Activated T-cell treated with anti-CD3 and anti-CD28 coated beads, Interleukin-2, amount 50 U/mL, for 1 hour (primary cell): Measurements from ENCODE around the gene ARL3.
A peak's percentile ranks its signal among the peaks of the same experiment; 100 is the strongest.
"Not testable (repeated sequence)": the region's sequence is repeated elsewhere in the genome, so short reads cannot be mapped to it uniquely, and the experiment has no call there.

Source experiments
- DNase-seq: peaks from one replicate; pipeline ENCODE4 v3.0.0-alpha.2; 2020

ARL3 gene, protein sequence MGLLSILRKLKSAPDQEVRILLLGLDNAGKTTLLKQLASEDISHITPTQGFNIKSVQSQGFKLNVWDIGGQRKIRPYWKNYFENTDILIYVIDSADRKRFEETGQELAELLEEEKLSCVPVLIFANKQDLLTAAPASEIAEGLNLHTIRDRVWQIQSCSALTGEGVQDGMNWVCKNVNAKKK

DNA sequence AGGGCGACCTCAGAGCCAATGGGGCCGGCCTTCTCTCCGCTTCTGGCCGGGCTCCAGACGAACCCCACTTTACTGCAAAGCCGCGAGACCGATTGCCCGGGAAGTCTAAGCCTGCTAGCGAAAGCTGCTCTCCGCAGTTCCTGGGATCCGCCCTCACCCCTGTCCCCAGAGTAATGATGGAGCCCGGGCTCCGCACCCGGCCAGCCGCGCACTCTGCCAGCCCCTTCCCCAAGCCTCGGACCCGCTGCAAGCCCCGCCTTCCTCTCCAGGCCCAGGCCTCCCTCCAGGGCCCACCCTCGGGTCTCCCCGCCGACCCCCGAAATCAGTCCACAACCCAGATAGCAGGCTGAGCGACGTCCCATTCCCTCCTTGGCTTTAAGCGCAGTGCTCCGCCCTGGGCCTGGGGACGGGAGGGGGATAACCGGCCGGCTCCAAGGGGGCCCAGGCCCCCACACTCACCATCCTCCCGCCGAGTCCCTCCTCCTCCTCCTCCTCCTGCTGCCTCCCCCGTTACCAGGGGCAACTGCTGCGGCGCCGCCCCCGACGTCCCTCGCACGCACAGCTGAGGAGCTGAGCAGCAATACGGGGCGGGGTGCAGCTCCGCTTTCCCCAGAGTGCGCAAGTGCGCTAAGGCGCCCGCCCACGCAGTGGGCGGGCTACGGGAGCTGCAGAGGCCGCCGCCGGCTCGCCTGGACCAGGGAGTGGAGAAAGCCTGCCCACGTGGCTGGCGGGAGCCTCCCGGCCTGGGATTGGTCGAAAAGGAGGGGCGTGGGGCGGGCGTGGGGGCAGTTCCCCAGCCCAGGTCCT is at the start of gene ARL3:
ARL3 (minus strand) TSS at position 584 of the 807 bp plus-strand sequence; CDS start at position 462, 122 bp downstream.
- DNase-seq: peak; percentile 94

DNA sequence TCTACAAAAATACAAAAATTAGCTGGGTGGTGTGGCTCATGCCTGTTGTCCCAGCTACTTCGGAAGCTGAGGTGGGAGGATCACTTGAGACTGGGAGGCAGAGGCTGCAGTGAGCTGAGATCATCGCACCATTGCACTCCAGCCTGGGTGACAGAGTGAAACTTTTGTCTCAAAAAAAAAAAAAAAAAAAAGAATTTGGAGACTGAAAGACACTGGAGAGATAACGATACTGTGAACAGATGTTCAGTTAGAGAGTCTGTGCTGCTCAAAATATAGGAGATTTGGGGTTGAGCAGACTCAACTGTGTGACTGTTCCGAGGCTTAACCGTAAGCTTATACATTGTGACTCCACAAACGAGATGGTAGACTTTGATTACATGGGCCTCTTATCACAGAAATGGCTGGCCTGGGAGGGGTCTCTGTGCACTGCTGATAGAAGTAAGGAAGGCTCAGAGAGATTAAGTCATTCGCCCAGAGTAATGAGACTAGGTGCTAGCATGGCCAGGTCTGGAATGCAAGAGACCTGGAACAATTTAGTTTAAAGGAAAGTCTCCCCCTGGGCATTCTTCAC is 48.9 kb upstream of the ARL3 start:
- DNase-seq: no peak

DNA sequence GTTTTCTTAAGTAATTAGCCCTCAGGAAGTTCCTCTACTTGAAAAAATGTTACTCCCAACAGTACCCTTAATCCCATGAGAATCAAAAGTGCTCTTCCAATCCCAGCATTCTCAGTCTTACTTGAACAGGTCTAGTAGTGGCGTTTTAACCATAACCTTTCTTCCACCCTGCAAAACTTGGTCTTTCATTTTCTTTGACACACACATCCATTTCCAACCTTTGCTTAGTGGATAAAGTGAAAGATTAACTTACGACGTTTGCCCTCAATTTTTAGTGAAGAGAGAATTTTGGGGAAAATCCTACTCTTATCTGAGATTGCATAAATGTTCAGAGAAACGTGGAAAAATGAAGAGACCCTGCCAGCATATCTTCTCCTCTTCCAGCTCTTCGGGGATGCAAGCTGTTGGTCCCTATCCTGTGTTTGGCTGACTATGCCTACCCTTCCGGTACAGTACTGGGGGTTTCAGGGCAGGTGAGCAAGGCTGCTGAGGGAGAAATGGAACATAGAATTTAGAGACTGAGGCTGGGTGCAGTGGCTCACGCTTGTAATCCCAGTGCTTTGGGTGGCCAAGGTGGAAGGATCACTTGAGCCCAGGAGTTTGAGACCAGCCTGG is 48.3 kb upstream of the ARL3 start:
- no peak for DNase-seq

DNA sequence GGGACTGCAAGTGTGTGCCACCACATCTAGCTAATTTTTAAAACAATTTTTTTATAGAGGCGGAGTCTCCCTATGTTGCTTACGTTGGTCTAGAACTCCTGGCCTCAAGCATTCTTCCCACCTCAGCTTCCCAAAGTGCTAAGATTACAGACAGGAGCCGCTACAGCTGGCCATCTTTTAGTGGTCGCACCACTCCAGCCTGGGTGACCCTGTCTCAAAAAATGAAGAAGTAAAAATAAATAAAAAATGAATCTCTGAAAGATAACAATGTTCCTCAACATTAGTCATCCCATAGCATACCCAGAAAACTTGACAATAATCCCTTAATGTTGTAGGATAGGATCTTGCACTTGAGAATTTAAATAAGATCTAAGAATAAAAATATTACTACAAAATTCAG is 47.8 kb upstream of the ARL3 start:
- DNase-seq: no peak

DNA sequence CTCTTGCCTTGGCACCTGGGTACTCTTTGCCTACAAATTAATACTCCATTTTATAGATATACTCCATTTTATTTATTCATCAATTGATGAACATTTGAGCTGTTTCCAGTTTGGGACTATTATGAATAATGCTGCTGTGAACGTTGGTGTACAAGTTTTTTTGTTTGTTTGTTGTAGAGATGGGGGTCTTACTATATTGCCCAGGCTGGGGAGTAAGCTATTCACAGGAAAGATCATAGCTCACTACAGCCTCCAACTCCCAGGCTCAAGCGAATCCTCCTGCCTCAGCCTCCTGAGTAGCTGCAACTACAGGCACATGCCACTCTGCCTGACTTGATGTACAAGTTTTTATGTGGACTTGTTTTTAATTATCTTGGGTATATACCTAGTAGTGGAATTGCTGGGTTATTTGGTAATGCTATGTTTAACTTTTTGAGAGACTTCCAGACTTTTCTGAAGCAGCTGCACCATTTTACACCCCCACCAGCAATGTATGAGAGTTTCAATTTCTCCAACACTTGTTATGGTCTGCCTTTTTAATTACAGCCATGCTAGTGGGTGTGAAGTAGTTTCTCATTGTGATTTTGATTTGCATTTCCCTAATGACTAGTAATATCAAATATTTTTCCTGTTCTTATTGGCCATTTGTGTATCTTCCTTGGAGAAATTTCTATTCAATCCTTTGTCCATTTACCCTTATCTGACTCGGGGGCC is 45.5 kb upstream of the ARL3 start:
- no peak for DNase-seq

DNA sequence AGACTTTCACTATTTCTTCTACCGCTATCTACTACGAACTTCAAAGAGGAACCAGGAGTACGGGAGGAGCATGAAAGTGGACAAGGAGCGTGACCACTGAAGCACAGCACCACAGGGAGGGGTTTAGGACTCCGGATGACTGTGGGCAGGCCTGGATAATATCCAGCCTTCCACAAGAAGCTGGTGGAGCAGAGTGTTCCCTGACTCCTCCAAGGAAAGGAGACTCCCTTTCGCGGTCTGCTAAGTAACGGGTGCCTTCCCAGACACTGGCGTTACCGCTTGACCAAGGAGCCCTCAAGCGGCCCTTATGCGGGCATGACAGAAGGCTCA is 44.7 kb upstream of the ARL3 start:
- not testable (repeated sequence) for DNase-seq

DNA sequence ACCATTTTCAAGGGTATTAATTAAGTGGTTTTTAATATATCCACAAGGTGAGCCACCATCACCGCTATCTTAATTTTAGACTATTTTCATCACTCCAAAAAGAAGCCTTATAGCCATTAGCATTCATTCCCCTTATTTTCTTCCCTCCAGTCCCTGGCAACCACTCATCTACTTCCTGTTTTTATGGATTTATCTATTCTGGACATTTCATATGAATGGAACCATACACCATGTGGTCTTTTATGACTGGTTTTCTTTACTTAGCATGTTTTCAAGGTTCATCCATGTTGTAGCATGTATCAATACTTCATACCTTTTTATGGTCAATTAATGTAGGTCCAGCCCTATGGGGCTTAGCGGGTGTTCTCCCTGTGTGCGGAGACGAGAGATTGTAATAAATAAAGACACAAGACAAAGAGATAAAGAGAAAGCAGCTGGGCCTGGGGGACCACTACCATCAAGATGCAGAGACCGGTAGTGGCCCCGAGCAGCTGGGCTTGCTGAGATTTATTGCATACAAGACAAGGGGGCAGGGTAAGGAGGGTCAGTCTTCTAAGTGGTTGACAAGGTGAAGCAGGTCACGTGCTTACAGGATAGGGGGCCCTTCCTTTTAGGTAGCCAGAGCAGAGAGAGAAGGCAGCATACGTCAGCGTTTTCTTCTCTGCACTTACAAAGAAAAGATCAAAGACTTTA is 44.2 kb upstream of the ARL3 start:
- DNase-seq: no peak

DNA sequence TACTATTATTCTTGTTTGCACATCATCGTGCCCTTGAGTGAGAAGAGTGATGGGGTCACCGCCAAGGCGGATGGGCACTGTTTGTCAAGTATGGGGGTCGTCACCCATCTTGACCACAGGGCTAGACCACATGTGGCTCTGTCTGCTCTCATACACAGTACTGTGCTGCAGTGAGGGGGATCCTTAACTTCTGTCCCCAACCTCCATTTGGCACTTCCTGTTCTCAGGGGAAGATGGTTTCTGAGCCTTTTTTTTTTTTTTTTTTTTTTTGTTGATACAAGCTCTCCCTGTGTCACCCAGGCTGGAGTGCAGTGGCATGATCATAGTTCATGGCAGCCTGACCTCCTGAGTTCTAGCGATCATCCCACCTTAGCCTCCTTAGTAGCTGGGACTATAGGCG is 43.1 kb upstream of the ARL3 start:
- DNase-seq: no peak

DNA sequence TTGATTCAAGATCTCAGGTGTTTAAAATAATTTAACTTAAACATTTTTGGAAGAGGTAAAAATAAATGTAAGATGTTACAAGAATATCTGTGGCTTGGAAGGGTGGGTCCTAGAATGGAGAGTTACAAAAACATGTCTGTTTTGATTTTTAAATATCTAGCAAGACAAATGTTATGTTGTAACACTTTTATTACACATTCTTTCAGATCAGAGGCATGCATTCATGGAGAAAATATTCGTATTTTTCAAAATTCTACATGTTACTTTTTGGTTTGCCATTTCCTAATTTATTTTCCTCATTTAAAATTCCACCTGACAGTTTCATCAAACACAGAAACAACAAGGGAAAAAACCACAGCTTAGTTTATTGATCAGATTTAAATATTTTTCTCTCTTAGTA is 39.5 kb upstream of the ARL3 start:
- no peak for DNase-seq

DNA sequence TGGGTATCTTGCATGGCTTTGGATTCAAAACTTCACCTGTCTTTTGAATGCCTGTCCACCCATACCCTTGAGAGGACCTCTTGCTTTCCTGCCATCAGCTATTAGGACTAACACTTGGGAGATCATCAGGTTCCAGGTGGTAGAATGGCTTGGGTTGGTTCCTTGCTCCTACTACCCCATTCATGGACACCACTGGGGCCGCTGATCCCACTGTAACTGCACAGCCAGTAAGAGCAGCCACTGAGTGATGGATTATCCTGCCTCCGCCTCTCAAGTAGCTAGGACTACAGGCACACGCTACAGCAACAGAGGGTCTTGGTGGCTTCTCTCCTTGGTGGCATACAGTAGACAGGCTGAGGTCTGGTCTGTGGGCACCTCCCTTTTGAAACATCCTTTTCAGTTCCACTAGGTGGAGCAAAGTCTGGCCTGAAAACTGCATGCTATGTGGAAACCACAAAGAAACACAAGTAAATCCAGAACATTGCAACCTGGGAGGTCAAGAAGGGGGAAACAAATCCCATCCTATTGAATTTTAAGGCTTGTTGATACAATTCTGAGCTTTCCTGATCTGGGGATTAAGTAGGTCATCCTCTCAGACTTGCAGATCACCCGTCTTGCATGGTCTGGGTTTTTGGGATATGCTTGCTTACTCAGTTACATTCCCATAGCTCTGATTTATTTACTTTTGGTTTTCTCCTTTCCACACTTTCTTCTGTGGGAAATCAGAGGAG is 38.9 kb upstream of the ARL3 start:
- no peak for DNase-seq

DNA sequence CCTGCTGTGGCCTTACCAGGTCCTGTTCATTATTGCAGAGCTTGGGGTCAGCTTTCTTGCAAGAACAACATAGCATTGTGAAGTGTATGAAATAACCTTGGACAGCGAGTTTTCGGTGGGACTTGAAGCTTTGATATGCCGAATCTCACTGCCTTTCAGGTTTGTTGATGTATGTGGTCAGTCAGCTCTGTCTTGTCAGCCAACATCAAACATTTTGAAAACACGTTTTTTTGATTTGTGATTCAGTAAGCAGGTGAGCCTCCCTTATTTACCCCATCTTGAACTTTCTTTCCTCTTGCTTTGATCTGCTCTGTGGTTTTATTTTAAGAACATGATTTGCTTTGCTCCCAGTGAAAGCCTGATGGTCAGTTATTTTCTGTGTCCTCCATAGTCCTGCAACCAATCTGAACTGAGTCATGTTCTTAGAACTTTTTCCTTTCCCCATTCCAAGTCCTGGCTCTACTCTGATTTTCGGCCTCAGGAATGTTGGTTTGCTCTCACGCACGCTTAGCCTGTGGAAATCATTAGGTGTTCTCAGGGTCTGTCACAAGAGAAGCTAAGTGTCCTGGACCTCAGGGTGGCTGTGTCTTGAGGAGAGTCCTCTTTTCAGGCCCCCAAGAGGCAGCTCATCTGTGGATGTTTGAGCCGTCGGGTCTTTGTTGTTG is 38.2 kb upstream of the ARL3 start:
- no peak for DNase-seq

DNA sequence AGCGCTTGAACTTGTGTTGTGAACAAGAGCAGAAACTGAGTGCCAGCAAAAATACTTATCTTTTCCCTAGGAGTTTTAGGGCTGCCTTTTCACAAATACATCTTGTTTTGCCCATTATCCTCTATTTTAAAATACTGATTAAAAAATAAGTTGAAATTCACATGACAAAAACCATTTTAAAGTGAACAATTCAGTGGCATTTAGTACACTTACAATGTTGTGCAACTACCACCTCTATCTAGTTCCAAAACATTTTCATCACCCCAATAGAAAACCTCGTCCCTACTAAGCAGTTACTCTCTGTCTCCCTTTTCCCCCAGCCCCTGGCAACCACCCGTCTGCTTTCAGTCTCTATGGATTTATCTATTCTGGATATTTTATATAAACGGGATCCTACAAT is 31.0 kb upstream of the ARL3 start:
- DNase-seq: no peak

DNA sequence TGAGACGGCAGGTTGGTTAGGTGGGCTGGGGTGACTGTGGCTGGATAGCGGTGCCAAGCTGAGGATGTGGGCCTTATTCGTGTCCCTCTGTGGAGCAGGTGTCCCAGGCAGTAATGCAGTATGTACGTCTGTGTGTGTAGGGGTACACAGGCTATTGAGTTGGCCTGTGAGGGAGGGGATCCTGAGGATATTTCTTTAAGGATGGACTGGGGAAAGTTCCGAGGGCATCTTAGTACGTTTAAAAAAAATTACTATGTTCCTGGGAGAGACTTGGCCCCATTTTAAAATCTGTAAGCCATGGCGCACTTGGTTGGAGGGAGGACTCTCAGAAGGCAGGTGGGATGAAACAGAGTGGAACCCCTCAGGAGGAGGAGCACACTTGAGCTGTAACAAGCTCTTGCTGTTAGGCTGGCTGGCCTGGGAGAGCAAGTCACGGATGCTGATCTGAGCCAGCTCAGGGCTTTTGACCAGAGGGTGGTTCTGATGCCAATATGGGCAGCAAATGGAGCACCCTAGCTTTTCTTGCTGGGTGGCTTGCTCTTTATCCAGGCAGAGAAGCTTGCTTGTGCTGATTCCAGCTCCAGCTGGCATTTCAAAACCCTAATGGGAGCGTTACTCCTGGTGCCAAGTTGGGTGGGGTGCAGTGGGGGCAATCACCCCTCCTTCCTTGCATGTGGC is 30.3 kb upstream of the ARL3 start:
- peak; percentile 24 for DNase-seq

DNA sequence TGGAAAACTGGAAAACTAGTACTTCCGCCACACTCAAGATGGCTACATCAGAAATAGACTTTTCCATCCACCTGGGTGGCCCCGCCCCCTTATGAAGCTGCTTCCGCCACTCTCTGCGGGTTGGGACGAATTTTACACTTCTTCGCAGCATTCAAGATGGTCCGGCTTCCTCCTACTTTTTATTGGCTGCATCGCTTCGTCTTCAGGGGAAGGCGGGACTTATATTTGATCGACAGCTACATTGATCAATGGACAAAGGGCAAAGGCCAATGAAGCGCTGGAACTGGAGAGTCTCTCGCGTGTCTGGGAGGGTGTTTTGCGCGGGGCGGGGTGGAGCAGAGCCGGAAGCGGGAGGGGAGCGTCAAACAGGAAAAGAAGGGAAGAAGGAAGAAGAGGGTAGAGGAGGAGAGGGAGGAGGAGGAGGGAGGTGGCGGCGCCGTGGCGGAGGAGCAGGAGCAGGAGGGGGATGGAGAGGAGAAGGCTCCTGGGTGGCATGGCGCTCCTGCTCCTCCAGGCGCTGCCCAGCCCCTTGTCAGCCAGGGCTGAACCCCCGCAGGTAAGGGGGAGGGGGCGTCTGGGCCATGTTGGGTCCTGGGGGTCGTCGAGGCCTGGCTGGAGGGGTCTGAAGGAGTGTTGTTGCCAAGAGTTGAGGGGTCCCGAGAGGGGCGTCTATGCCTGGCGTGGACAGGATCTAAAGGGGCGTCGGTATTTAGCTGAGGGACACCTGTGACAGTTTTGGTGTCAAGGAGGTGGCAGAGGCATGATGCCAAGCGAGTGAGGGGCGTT is 29.6 kb upstream of the ARL3 start, which contains the start of gene WBP1L:
WBP1L (plus strand) TSS at position 361 of the 786 bp plus-strand sequence; CDS start at position 467, 106 bp downstream.
- DNase-seq: peak; percentile 92

DNA sequence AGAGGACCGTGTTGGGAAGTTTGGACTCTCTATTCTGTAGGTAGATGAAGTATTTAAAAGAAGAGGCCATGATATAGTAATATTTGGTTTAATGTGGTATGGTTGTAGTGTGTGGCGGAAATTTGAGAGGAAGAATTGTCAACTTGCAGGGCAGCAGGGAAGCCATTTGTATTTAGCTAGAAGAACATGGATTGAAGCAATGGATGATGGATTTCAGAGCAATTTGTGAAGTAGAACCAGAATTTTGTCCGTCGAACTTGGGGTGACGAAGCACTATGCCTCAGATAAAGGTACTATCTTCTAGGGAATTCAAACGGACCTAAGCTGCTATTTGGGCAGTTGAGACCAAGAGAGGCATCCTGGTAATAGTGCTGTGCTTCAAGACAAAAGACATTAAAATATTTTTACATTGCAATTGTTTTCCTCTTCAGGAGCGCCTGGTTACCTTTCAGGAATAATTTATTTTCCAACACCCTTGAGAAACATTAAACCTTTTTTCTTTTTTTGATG is 28.9 kb upstream of the ARL3 start:
- DNase-seq: no peak

DNA sequence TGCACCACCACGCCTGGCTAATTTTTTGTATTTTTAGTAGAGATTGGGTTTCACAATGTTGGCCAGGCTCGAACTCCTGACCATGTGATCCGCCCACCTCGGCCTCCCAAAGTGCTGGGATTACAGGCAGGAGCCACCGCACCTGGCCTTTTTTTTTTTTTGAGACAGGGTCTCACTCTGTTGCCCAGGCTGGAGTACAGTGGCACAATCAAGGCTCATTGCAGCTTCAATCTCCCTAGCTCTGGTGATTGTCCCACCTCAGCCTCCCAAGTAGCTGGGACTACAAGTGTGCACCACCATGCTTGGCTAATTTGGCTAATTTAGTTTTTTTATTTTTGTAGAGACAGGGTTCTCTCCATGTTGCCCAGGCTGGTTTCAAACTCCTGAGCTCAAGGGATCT is 28.1 kb upstream of the ARL3 start:
- not testable (repeated sequence) for DNase-seq

DNA sequence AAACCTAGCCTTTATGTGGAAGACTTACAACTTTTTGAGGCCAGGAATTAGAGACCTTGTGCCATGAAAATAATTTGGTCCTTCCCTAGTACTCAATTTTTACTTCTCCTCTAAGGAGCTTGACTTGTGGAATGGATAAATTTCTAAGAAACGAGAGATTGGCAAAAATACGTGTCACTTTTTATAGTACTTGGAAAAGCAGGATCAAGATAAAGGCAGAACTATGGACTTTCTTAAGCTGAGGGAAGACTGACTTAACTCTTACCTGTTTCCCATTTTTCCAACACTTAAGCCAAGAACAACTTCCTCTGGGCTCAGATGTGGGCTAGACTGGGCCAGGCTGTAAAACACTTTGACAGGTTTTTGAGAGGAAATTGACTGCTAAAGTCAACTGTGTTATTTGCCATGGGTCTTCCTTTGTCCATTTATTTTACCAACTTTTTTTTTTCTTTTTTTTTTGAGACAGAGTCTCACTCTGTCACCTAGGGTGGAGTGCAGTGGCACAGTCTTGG is 27.6 kb upstream of the ARL3 start:
- no peak for DNase-seq

DNA sequence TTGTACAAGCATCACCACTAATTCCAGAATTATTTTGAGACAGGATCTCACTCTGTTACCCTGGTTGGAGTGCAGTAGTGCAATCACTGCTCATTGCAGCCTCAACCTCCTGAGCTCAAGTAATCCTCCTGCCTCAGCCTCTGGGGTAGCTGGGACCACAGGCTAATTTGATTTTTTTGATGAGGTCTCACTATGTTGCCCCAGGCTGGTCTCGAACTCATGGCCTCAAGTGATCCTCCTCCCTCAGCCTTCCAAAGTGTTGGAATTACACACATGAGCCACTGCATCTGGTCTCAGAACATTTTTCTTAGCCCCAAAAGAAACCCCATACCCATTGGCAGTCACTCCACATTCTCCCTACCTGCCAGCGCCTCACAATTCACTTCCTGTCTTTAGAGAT is 26.0 kb upstream of the ARL3 start:
- DNase-seq: no peak

DNA sequence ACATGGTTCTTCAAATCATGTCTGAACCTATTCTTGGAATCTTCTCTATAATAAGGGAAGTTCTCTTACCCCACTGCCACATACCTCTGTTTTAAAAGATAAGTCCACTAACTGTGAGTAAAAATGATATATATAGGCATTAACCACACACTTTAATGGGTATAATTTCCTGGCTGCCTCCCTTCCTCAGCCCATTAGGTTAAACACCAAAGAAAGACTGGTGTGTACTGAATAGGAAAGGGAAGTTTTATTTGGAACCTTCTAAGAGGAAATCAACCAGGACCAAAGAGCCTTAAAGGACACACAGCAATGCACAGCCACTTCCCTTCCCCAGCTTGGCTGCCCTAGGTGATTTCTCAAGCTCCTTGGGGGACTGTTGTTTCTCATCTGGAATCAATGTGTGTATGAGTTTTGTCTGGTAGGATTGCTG is 24.5 kb upstream of the ARL3 start:
- DNase-seq: no peak
